WI38 (cell line): ENCODE data around the gene ZMAT3.
A peak's percentile ranks its signal among the peaks of the same experiment; 100 is the strongest.
"Not testable (repeated sequence)": the region's sequence is repeated elsewhere in the genome, so short reads cannot be mapped to it uniquely, and the experiment has no call there.

Experiments used
- H3K4me3 ChIP-seq: 2 replicates; pipeline ENCODE4 v1.5.1; 2011; ENCODE audit warnings: low read depth, mild to moderate bottlenecking, control low read depth, low read length
- CTCF ChIP-seq: IDR thresholded peaks from 2 replicates; pipeline ENCODE4 v1.5.1; 2012; ENCODE audit warnings: low read depth, mild to moderate bottlenecking, control low read depth, low read length

The ZMAT3 gene

GRCh38 chr3:179069762-179070390, 1.7 kb downstream of the ZMAT3 start:
- H3K4me3 ChIP-seq: peak overlapping the region; percentile 88
- no peak for TF ChIP-seq CTCF

- H3K4me3 ChIP-seq: peak overlapping the region; percentile 88
Measured at GRCh38 chr3:179068779-179069530, 2.7 kb downstream of the ZMAT3 start.

GRCh38 chr3:179067839-179068238, 3.8 kb downstream of the ZMAT3 start:
- H3K4me3 ChIP-seq: no peak overlapping the region
- TF ChIP-seq CTCF: no peak

More at GRCh38 chr3:179068779-179069530, 2.7 kb downstream of the ZMAT3 start:
- TF ChIP-seq CTCF: peak; percentile 52

GRCh38 chr3:179067291-179067690, 4.3 kb downstream of the ZMAT3 start:
- H3K4me3 ChIP-seq: no peak overlapping the region
- TF ChIP-seq CTCF: no peak

- H3K4me3 ChIP-seq: no peak overlapping the region
- TF ChIP-seq CTCF: no peak
Measured at GRCh38 chr3:179063945-179064560, 7.6 kb downstream of the ZMAT3 start.

- no peak for TF ChIP-seq CTCF
- H3K4me3 ChIP-seq: no peak overlapping the region
Measured at GRCh38 chr3:179056326-179056725, 15.3 kb downstream of the ZMAT3 start.

- H3K4me3 ChIP-seq: not testable (repeated sequence)
Measured at GRCh38 chr3:179054565-179054964, 17.0 kb downstream of the ZMAT3 start.
